SK-N-SH (cell line): ENCODE measurements around the gene LPP. TPM values are rescaled to one million over a fixed set of nuclear protein-coding genes. Genes with fewer than 3 reads are reported as not detected.

ENCODE experiments used
- CTCF ChIA-PET: fragments of 300-600, 350-600 bp; formaldehyde crosslinking; extraction: SDS; loops from one replicate; lab custom pipeline; 2021; lab: Yijun Ruan, JAX
- POLR2A ChIA-PET: fragments of 350-600 bp; sonication (Branson Sonifier 250); formaldehyde crosslinking; extraction: SDS; loops from one replicate; lab custom pipeline; 2020; ENCODE audit warnings: antibody characterized with exemption, inconsistent platforms; lab: Yijun Ruan, JAX
- DNase-seq: peaks from one replicate; pipeline ENCODE4 v3.0.0; 2012
- H2AFZ ChIP-seq: fragments of 200-600 bp; sonication (generic); 2 replicates; pipeline ENCODE4 v1.8.1; 2016; ENCODE audit warnings: antibody characterized with exemption, mild to moderate bottlenecking, low read depth
- H3F3A ChIP-seq: fragments of 200-600 bp; sonication (generic); replicated peaks from 2 replicates; pipeline ENCODE3; 2016; ENCODE audit warnings: antibody characterized with exemption, mild to moderate bottlenecking; ENCODE audit not compliant: insufficient read depth
- H3K27ac ChIP-seq, 2 experiments: fragments of 200-500 bp in 1 of 2; fragments of 200-600 bp in 1 of 2; sonication (Bioruptor generic) in 1 of 2; sonication (generic), shearing (Covaris generic) in 1 of 2; 2 replicates each; pipeline versions ENCODE4 v1.5.1 to v1.6.1; 2014 to 2016; ENCODE audit warnings: low read depth in 2 of 2, inconsistent platforms in 1 of 2, low read length in 1 of 2, mild to moderate bottlenecking in 1 of 2, mixed read lengths in 1 of 2
- H3K27me3 ChIP-seq: fragments of 200-600 bp; sonication (generic), shearing (Covaris generic); 2 replicates; pipeline ENCODE4 v1.6.1; 2016; ENCODE audit warnings: mixed run types; ENCODE audit not compliant: insufficient read depth
- H3K36me3 ChIP-seq, 2 experiments: fragments of 200-500 bp in 1 of 2; fragments of 200-600 bp in 1 of 2; sonication (Bioruptor generic) in 1 of 2; sonication (generic) in 1 of 2; replicated peaks in 1 of 2; 2 replicates each; pipeline versions ENCODE3 to v1.5.1; 2014 to 2016; ENCODE audit warnings: low read length in 1 of 2, mild to moderate bottlenecking in 1 of 2; ENCODE audit not compliant: insufficient read depth in 2 of 2, control insufficient read depth in 1 of 2
- H3K4me1 ChIP-seq, 2 experiments: fragments of 200-500 bp in 1 of 2; fragments of 200-600 bp in 1 of 2; sonication (Bioruptor generic) in 1 of 2; sonication (generic), shearing (Covaris generic) in 1 of 2; 2 replicates each; pipeline versions ENCODE4 v1.5.1 to v1.6.1; 2014 to 2016; ENCODE audit warnings: low read depth in 1 of 2, low read length in 1 of 2, mixed run types in 1 of 2; ENCODE audit not compliant: insufficient read depth in 2 of 2, control insufficient read depth in 1 of 2
- H3K4me2 ChIP-seq: fragments of 200-600 bp; sonication (generic), shearing (Covaris generic); 2 replicates; pipeline ENCODE4 v1.6.1; 2017; ENCODE audit warnings: mixed run types
- H3K4me3 ChIP-seq, 2 experiments: fragments of 200-500 bp in 1 of 2; fragments of 200-600 bp in 1 of 2; sonication (Bioruptor generic) in 1 of 2; sonication (generic), shearing (Covaris generic) in 1 of 2; 2 replicates each; pipeline versions ENCODE4 v1.5.1 to v1.8.1; 2014 to 2016; ENCODE audit warnings: low read depth in 2 of 2, inconsistent platforms in 1 of 2, low read length in 1 of 2, mild to moderate bottlenecking in 1 of 2, mixed read lengths in 1 of 2, moderate library complexity in 1 of 2
- H3K79me2 ChIP-seq: fragments of 200-600 bp; sonication (generic); 2 replicates; pipeline ENCODE4 v1.8.1; 2017; ENCODE audit warnings: mild to moderate bottlenecking; ENCODE audit not compliant: insufficient read depth
- H3K9ac ChIP-seq: fragments of 200-600 bp; sonication (generic); 2 replicates; pipeline ENCODE4 v1.6.1; 2017; ENCODE audit warnings: mixed run types
- H3K9me2 ChIP-seq: fragments of 200-600 bp; sonication (generic); 2 replicates; pipeline ENCODE4 v1.6.1; 2017; ENCODE audit warnings: mixed run types
- H3K9me3 ChIP-seq: fragments of 200-600 bp; sonication (generic); 2 replicates; pipeline ENCODE4 v1.6.1; 2017; ENCODE audit warnings: mixed run types, mild to moderate bottlenecking, moderate library complexity
- H4K20me1 ChIP-seq: fragments of 200-600 bp; sonication (generic); 2 replicates; pipeline ENCODE4 v1.6.1; 2017; ENCODE audit warnings: mild to moderate bottlenecking, mixed run types; ENCODE audit not compliant: insufficient read depth
- EP300 ChIP-seq, 2 experiments: IDR thresholded peaks; 2 replicates each; pipeline versions ENCODE4 v1.4.0 to v1.6.1; 2012; ENCODE audit warnings: borderline replicate concordance in 1 of 2, low read depth in 1 of 2, low read length in 1 of 2
- FOSL2 ChIP-seq: IDR thresholded peaks from 2 replicates; pipeline ENCODE4 v1.4.0; 2012; ENCODE audit warnings: low read depth, mild to moderate bottlenecking, moderate library complexity, borderline replicate concordance
- FOXM1 ChIP-seq: IDR thresholded peaks from 2 replicates; pipeline ENCODE4 v1.4.0; 2012; ENCODE audit warnings: low read depth, mild to moderate bottlenecking
- GABPA ChIP-seq: IDR thresholded peaks from 2 replicates; pipeline ENCODE4 v1.4.0; 2012; ENCODE audit warnings: low read depth, mild to moderate bottlenecking
- JUND ChIP-seq: IDR thresholded peaks from 2 replicates; pipeline ENCODE4 v1.4.0; 2012
- MEF2A ChIP-seq: IDR thresholded peaks from 2 replicates; pipeline ENCODE4 v1.4.0; 2012; ENCODE audit warnings: low read depth, borderline replicate concordance
- MXI1 ChIP-seq: IDR thresholded peaks from 2 replicates; pipeline ENCODE4 v1.6.1; 2012; ENCODE audit warnings: mild to moderate bottlenecking, low read depth, low read length, improper control_type of control experiment
- NFIC ChIP-seq: IDR thresholded peaks from 2 replicates; pipeline ENCODE4 v1.4.0; 2012; ENCODE audit warnings: borderline replicate concordance
- POLR2AphosphoS5 ChIP-seq: IDR thresholded peaks from 2 replicates; pipeline ENCODE4 v1.6.1; 2012; ENCODE audit warnings: low read depth, low read length
- RAD21 ChIP-seq: IDR thresholded peaks from 2 replicates; pipeline ENCODE4 v1.6.1; 2012; ENCODE audit warnings: mild to moderate bottlenecking, low read length
- RCOR1 ChIP-seq: fragments of 150-350 bp; IDR thresholded peaks from 2 replicates; pipeline ENCODE4 v1.6.1; 2017; ENCODE audit warnings: antibody characterized with exemption, low read length
- REST ChIP-seq: IDR thresholded peaks from 2 replicates; pipeline ENCODE4 v1.6.1; 2012; ENCODE audit warnings: mild to moderate bottlenecking, low read depth, low read length, moderate library complexity
- RXRA ChIP-seq: IDR thresholded peaks from 2 replicates; pipeline ENCODE4 v1.4.0; 2012; ENCODE audit warnings: low read depth, mild to moderate bottlenecking, borderline replicate concordance
- TCF12 ChIP-seq: IDR thresholded peaks from 2 replicates; pipeline ENCODE4 v1.4.0; 2012
- YY1 ChIP-seq: IDR thresholded peaks from 2 replicates; pipeline ENCODE4 v1.4.0; 2012; ENCODE audit warnings: low read depth, mild to moderate bottlenecking
- WGBS: methylation state at CpG from one replicate; pipeline ENCODE4 v1.1.6; 2017; ENCODE audit warnings: low lambda C conversion rate; 5-methylcytosine and 5-hydroxymethylcytosine counted together
- polyA plus RNA-seq, 3 experiments: library from polyadenylated mRNA; depleted of rRNA; stranded (reverse); fragments of >200 nt; gene quantifications; 2 replicates each; pipeline ENCODE4 v1.2.3, GENCODE V29; 2012
- TF ChIP-seq, protein P1 (sequence below): IDR thresholded peaks from 2 replicates; pipeline ENCODE4; 2012
- TF ChIP-seq, protein P2 (sequence below): fragments of 150-350 bp; IDR thresholded peaks from 2 replicates; pipeline ENCODE4 v1.6.1; 2017; ENCODE audit warnings: antibody characterized with exemption, low read length, low read depth, borderline replicate concordance
- TF ChIP-seq, protein P3 (sequence below): IDR thresholded peaks from 2 replicates; pipeline ENCODE4 v1.4.0; 2012; ENCODE audit warnings: low read depth, borderline replicate concordance

LPP gene
- polyA plus RNA-seq, 1 of the 3 experiments (the other 2 are of a cell fraction): 6.6 TPM

DNA sequence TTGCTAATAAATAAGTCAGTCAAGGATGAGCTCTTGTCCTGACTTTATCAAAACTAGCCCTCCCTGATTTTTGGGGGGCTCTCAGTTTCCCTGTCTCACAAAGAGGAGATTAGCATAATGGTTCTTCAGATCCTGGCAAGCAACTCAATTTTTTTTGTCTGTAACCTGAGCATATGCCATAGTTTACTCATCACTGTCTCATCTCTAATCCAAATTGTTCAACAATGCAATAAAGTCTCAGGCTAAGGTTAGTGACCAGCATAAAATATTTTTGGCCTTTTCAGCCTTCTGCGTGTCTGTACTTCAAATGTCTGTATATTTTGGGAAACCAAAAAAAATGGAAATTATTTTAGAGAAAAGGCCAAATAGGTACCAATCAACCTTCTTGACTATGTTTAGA, 552.2 kb downstream of the LPP start:
- no peak overlapping the region for H2AFZ ChIP-seq
- H3K9ac ChIP-seq: no peak overlapping the region
- H3K27ac ChIP-seq: peak overlapping the region in 1 of 2 experiments; percentile 36; a peak in 2 of 4 replicates
- peaks cover 0 to 11% of the 10 kb centered on the region in 2 experiments for H3K36me3 ChIP-seq
- CTCF ChIA-PET: interaction anchor here (1.1 kb wide), 1 partner anchor 10 kb away, joined by 4 read pairs; no protein-coding TSS in a partner anchor
- DNase-seq: no peak
- 53% methylated on average over 1 of the region's 1 CpG for WGBS
- H3K4me1 ChIP-seq: peaks cover 0 to 5% of the 10 kb centered on the region in 2 experiments; a peak in 2 of 4 replicates
- peak; percentile 10; the same call in 1 of the 2 replicates for TF ChIP-seq TCF12
- TF ChIP-seq FOSL2: peak; percentile 43; the same call in 1 of the 2 replicates
- no peak for TF ChIP-seq POLR2AphosphoS5
- 0 out of 4 replicates have a peak, but pooled peaks of 1 of the 2 experiments have one; percentile 13 for TF ChIP-seq EP300 (IDR thresholded peaks at IDR 0.05; ENCODE audit: borderline replicate concordance in 1 of 2, low read depth in 1 of 2, low read length in 1 of 2)
- TF ChIP-seq REST: no peak
- TF ChIP-seq NFIC: peak; percentile 43; the same call in 1 of the 2 replicates
- TF ChIP-seq RCOR1: no peak
- TF ChIP-seq JUND: peak; percentile 57
- TF ChIP-seq, protein P1, sequence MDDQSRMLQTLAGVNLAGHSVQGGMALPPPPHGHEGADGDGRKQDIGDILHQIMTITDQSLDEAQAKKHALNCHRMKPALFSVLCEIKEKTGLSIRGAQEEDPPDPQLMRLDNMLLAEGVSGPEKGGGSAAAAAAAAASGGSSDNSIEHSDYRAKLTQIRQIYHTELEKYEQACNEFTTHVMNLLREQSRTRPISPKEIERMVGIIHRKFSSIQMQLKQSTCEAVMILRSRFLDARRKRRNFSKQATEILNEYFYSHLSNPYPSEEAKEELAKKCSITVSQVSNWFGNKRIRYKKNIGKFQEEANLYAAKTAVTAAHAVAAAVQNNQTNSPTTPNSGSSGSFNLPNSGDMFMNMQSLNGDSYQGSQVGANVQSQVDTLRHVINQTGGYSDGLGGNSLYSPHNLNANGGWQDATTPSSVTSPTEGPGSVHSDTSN: peak; percentile 39; the same call in 1 of the 2 replicates
- H4K20me1 ChIP-seq: no peaks in the 10 kb centered on the region
- no peak overlapping the region for H3K4me3 ChIP-seq
- H3K79me2 ChIP-seq: peaks cover 16% of the 10 kb centered on the region
- H3K9me3 ChIP-seq: no peaks in the 10 kb centered on the region
- peaks cover 5% of the 10 kb centered on the region for H3F3A ChIP-seq
- POLR2A ChIA-PET: no interaction called here
- no peaks in the 10 kb centered on the region for H3K27me3 ChIP-seq
- no peaks in the 10 kb centered on the region for H3K9me2 ChIP-seq
- no peak overlapping the region for H3K4me2 ChIP-seq

GRCh38 chr3:188706599-188706998, 552.6 kb downstream of the LPP start:
- ChIA-PET CTCF (interaction anchor here (1.1 to 1.5 kb wide), 2 partner anchors 9 to 966 kb away, joined by 3 to 4 read pairs; no protein-coding TSS in a partner anchor), POLR2A (no interaction called here)
- Histone ChIP-seq H3K4me2 (no peak overlapping the region), H3F3A (peaks cover 5% of the 10 kb centered on the region), H3K9me2 (no peaks in the 10 kb centered on the region), H3K4me1 (peaks cover 0 to 8% of the 10 kb centered on the region in 2 experiments; a peak in 2 of 4 replicates), H3K9me3 (no peaks in the 10 kb centered on the region), H3K9ac (no peak overlapping the region), H2AFZ (no peak overlapping the region), H3K36me3 (peaks cover 0 to 11% of the 10 kb centered on the region in 2 experiments), H3K79me2 (peaks cover 16% of the 10 kb centered on the region), H3K4me3 (no peak overlapping the region), H3K27ac (peak overlapping the region in 1 of 2 experiments; percentile 36; a peak in 2 of 4 replicates), H3K27me3 (no peaks in the 10 kb centered on the region), H4K20me1 (no peaks in the 10 kb centered on the region)
- 33% methylated on average over 1 of the region's 1 CpG for WGBS
- TF ChIP-seq MEF2A (no peak; the same call in 1 of the 2 replicates), RAD21 (no peak), NFIC (no peak), RXRA (no peak), RCOR1 (no peak), YY1 (no peak), POLR2AphosphoS5 (no peak), FOSL2 (no peak), MXI1 (no peak), FOXM1 (no peak), GABPA (no peak), EP300 (IDR thresholded peaks at IDR 0.05; ENCODE audit: borderline replicate concordance in 1 of 2, low read depth in 1 of 2, low read length in 1 of 2) (no peak)
- TF ChIP-seq, protein P2, sequence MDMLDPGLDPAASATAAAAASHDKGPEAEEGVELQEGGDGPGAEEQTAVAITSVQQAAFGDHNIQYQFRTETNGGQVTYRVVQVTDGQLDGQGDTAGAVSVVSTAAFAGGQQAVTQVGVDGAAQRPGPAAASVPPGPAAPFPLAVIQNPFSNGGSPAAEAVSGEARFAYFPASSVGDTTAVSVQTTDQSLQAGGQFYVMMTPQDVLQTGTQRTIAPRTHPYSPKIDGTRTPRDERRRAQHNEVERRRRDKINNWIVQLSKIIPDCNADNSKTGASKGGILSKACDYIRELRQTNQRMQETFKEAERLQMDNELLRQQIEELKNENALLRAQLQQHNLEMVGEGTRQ: no peak
- TF ChIP-seq, protein P3, sequence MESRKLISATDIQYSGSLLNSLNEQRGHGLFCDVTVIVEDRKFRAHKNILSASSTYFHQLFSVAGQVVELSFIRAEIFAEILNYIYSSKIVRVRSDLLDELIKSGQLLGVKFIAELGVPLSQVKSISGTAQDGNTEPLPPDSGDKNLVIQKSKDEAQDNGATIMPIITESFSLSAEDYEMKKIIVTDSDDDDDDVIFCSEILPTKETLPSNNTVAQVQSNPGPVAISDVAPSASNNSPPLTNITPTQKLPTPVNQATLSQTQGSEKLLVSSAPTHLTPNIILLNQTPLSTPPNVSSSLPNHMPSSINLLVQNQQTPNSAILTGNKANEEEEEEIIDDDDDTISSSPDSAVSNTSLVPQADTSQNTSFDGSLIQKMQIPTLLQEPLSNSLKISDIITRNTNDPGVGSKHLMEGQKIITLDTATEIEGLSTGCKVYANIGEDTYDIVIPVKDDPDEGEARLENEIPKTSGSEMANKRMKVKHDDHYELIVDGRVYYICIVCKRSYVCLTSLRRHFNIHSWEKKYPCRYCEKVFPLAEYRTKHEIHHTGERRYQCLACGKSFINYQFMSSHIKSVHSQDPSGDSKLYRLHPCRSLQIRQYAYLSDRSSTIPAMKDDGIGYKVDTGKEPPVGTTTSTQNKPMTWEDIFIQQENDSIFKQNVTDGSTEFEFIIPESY: no peak
- DNase-seq: no peak
